Activated CD4-positive, alpha-beta T cell treated with anti-CD3 and anti-CD28 coated beads, Interleukin-2, amount 10 ng/mL, durations not matched to agents 7 days and 5 days (primary cell): Measurements from ENCODE around the gene FA2H. TPM values are rescaled to one million over a fixed set of nuclear protein-coding genes. Genes with fewer than 3 reads are reported as not detected.
"Not testable (repeated sequence)": the region's sequence is repeated elsewhere in the genome, so short reads cannot be mapped to it uniquely, and the experiment has no call there.

ENCODE experiments used
- CTCF ChIA-PET: fragments of 350-600 bp; sonication (Branson Sonifier 250); formaldehyde crosslinking; loops from one replicate; lab custom pipeline; 2021; ENCODE audit warnings: antibody characterized with exemption; lab: Charles Lee
- POLR2A ChIA-PET: fragments of 350-600 bp; sonication (Branson Sonifier 250); formaldehyde crosslinking; loops from one replicate; lab custom pipeline; 2021; ENCODE audit warnings: antibody characterized with exemption; lab: Charles Lee
- DNase-seq: peaks from one replicate; pipeline ENCODE4 v3.0.0-alpha.2; 2020
- H3K27ac Mint-ChIP-seq: one replicate; pipeline ENCODE4 v1.8.0; 2021; ENCODE audit warnings: mild to moderate bottlenecking, moderate library complexity, mixed read lengths
- H3K27me3 Mint-ChIP-seq: one replicate; pipeline ENCODE4 v1.8.0; 2021; ENCODE audit warnings: mixed read lengths
- H3K36me3 Mint-ChIP-seq: one replicate; pipeline ENCODE4 v1.8.0; 2021; ENCODE audit warnings: low read depth, mixed read lengths
- H3K4me1 Mint-ChIP-seq: one replicate; pipeline ENCODE4 v1.8.0; 2021; ENCODE audit warnings: mixed read lengths
- H3K4me3 Mint-ChIP-seq: one replicate; pipeline ENCODE4 v1.8.0; 2021; ENCODE audit warnings: mild to moderate bottlenecking, moderate library complexity, mixed read lengths
- H3K9me3 Mint-ChIP-seq: one replicate; pipeline ENCODE4 v1.8.0; 2021; ENCODE audit warnings: mixed read lengths
- total RNA-seq, 2 experiments: library from RNA; stranded (reverse); gene quantifications; one replicate each; pipeline ENCODE4 v1.2.3, GENCODE V29; 2021

FA2H gene
- under 1 TPM in 1 of 2 experiments, not detected in 1; 0.21 TPM for total RNA-seq

- Mint-ChIP-seq H3K4me1 (peaks cover 14% of the 10 kb centered on the region), H3K27me3 (peaks cover 38% of the 10 kb centered on the region), H3K4me3 (peak within 1 kb of the TSS; percentile 50), H3K36me3 (no peaks in the 10 kb centered on the region), H3K27ac (no peak within 1 kb of the TSS), H3K9me3 (no peaks in the 10 kb centered on the region)
- ChIA-PET CTCF (interaction anchor here (0.6 to 1.5 kb wide), 7 partner anchors 8 to 425 kb away, joined by 3 to 4 read pairs (median 3); no protein-coding TSS in a partner anchor), POLR2A (no interaction called here)
- peak; percentile 74 for DNase-seq
These were observed at the start of gene FA2H for GRCh38 chr16:74774223-74775139. TSS of gene FA2H (minus strand) at chr16:74774820. CDS start at chr16:74774755, 65 bp downstream.

GRCh38 chr16:74817851-74818250 lies 43.2 kb upstream of the FA2H start:
- H3K27me3 Mint-ChIP-seq, result peaks cover 13% of the 10 kb centered on the region
- no peaks in the 10 kb centered on the region for H3K9me3 Mint-ChIP-seq
- DNase-seq, result no peak
- H3K36me3 Mint-ChIP-seq, result no peaks in the 10 kb centered on the region
- no peak overlapping the region for H3K4me3 Mint-ChIP-seq
- H3K4me1 Mint-ChIP-seq, result no peaks in the 10 kb centered on the region
- no peak overlapping the region for H3K27ac Mint-ChIP-seq
- ChIA-PET CTCF (interaction anchor here (0.9 kb wide), 1 partner anchor 108 kb away, joined by 3 read pairs; no protein-coding TSS in a partner anchor), POLR2A (no interaction called here)

GRCh38 chr16:74813109-74813641 lies 38.6 kb upstream of the FA2H start:
- no peak overlapping the region for H3K27ac Mint-ChIP-seq
- H3K36me3 Mint-ChIP-seq, result no peaks in the 10 kb centered on the region
- ChIA-PET CTCF (interaction anchor here (0.6 to 2.2 kb wide), 5 partner anchors 9 to 386 kb away, joined by 3 to 9 read pairs (median 4); no protein-coding TSS in a partner anchor), POLR2A (no interaction called here)
- peaks cover 2% of the 10 kb centered on the region for H3K9me3 Mint-ChIP-seq
- H3K4me3 Mint-ChIP-seq, result no peak overlapping the region
- no peaks in the 10 kb centered on the region for H3K27me3 Mint-ChIP-seq
- no peaks in the 10 kb centered on the region for H3K4me1 Mint-ChIP-seq
- peak; percentile 74 for DNase-seq

- Mint-ChIP-seq H3K36me3 (no peaks in the 10 kb centered on the region), H3K27ac (no peak overlapping the region), H3K27me3 (no peaks in the 10 kb centered on the region), H3K4me1 (no peaks in the 10 kb centered on the region), H3K9me3 (peaks cover 2% of the 10 kb centered on the region), H3K4me3 (no peak overlapping the region)
- no peak for DNase-seq
- CTCF ChIA-PET, result interaction anchor here (1.6 to 1.9 kb wide), 2 partner anchors 50 to 299 kb away, joined by 5 read pairs; no protein-coding TSS in a partner anchor
- POLR2A ChIA-PET, result no interaction called here
These were observed 37.3 kb upstream of the FA2H start for GRCh38 chr16:74811911-74812310.

GRCh38 chr16:74811216-74811615 lies 36.6 kb upstream of the FA2H start:
- CTCF ChIA-PET, result interaction anchor here (1.6 kb wide), 1 partner anchor 300 kb away, joined by 5 read pairs; no protein-coding TSS in a partner anchor
- H3K9me3 Mint-ChIP-seq, result not testable (repeated sequence)

GRCh38 chr16:74807052-74807646 lies 32.5 kb upstream of the FA2H start:
- H3K36me3 Mint-ChIP-seq, result no peaks in the 10 kb centered on the region
- ChIA-PET CTCF (interaction anchor here (0.8 to 1.0 kb wide), 3 partner anchors 8 to 94 kb away, joined by 3 to 4 read pairs (median 3); no protein-coding TSS in a partner anchor), POLR2A (no interaction called here)
- no peak for DNase-seq
- peaks cover 4% of the 10 kb centered on the region for H3K9me3 Mint-ChIP-seq
- no peak overlapping the region for H3K4me3 Mint-ChIP-seq
- no peak overlapping the region for H3K27ac Mint-ChIP-seq
- H3K4me1 Mint-ChIP-seq, result no peaks in the 10 kb centered on the region
- peaks cover 19% of the 10 kb centered on the region for H3K27me3 Mint-ChIP-seq

More at GRCh38 chr16:74811216-74811615, 36.6 kb upstream of the FA2H start:
- H3K36me3 Mint-ChIP-seq, H3K27ac Mint-ChIP-seq, POLR2A ChIA-PET, DNase-seq, H3K4me1 Mint-ChIP-seq, H3K4me3 Mint-ChIP-seq, H3K27me3 Mint-ChIP-seq: not testable (repeated sequence)

GRCh38 chr16:74800216-74800871 lies 25.7 kb upstream of the FA2H start:
- Mint-ChIP-seq H3K4me1 (no peaks in the 10 kb centered on the region), H3K27ac (no peak overlapping the region), H3K36me3 (no peaks in the 10 kb centered on the region), H3K27me3 (peaks cover 38% of the 10 kb centered on the region), H3K4me3 (no peak overlapping the region), H3K9me3 (no peaks in the 10 kb centered on the region)
- no peak for DNase-seq
- ChIA-PET POLR2A (no interaction called here), CTCF (no interaction called here)

GRCh38 chr16:74797414-74797813 lies 22.8 kb upstream of the FA2H start:
- H3K4me1 Mint-ChIP-seq, result no peaks in the 10 kb centered on the region
- CTCF ChIA-PET, result interaction anchor here (0.6 kb wide), 2 partner anchors 89 to 170 kb away, joined by 3 read pairs; no protein-coding TSS in a partner anchor
- no peaks in the 10 kb centered on the region for H3K36me3 Mint-ChIP-seq
- H3K9me3 Mint-ChIP-seq, result no peaks in the 10 kb centered on the region
- DNase-seq, result no peak
- no peak overlapping the region for H3K4me3 Mint-ChIP-seq
- POLR2A ChIA-PET, result no interaction called here
- H3K27ac Mint-ChIP-seq, result no peak overlapping the region
- peaks cover 28% of the 10 kb centered on the region for H3K27me3 Mint-ChIP-seq

- H3K4me1 Mint-ChIP-seq, result no peaks in the 10 kb centered on the region
- DNase-seq, result no peak
- H3K27ac Mint-ChIP-seq, result no peak overlapping the region
- ChIA-PET CTCF (interaction anchor here (0.5 to 1.8 kb wide), 4 partner anchors 12 to 317 kb away, joined by 3 to 4 read pairs (median 4); no protein-coding TSS in a partner anchor), POLR2A (no interaction called here)
- H3K4me3 Mint-ChIP-seq, result no peak overlapping the region
- peaks cover 26% of the 10 kb centered on the region for H3K27me3 Mint-ChIP-seq
- H3K36me3 Mint-ChIP-seq, result no peaks in the 10 kb centered on the region
- H3K9me3 Mint-ChIP-seq, result peaks cover 4% of the 10 kb centered on the region
These were observed 20.5 kb upstream of the FA2H start for GRCh38 chr16:74795104-74795503.

- DNase-seq, result no peak
- H3K9me3 Mint-ChIP-seq, result peaks cover 4% of the 10 kb centered on the region
- H3K27ac Mint-ChIP-seq, result no peak overlapping the region
- H3K4me1 Mint-ChIP-seq, result no peaks in the 10 kb centered on the region
- no peak overlapping the region for H3K4me3 Mint-ChIP-seq
- H3K27me3 Mint-ChIP-seq, result peaks cover 26% of the 10 kb centered on the region
- CTCF ChIA-PET, result interaction anchor here (0.5 to 1.8 kb wide), 2 partner anchors 13 to 317 kb away, joined by 3 to 4 read pairs; no protein-coding TSS in a partner anchor
- no peaks in the 10 kb centered on the region for H3K36me3 Mint-ChIP-seq
- POLR2A ChIA-PET, result no interaction called here
These were observed 20.0 kb upstream of the FA2H start for GRCh38 chr16:74794668-74795067.

GRCh38 chr16:74793571-74793970 lies 19.0 kb upstream of the FA2H start:
- Mint-ChIP-seq H3K4me3 (no peak overlapping the region), H3K36me3 (no peaks in the 10 kb centered on the region), H3K27me3 (peaks cover 29% of the 10 kb centered on the region), H3K4me1 (no peaks in the 10 kb centered on the region), H3K27ac (no peak overlapping the region), H3K9me3 (peaks cover 4% of the 10 kb centered on the region)
- ChIA-PET POLR2A (no interaction called here), CTCF (no interaction called here)
- no peak for DNase-seq

- Mint-ChIP-seq H3K27ac (no peak overlapping the region), H3K27me3 (peaks cover 33% of the 10 kb centered on the region), H3K36me3 (no peaks in the 10 kb centered on the region), H3K4me1 (no peaks in the 10 kb centered on the region), H3K9me3 (peaks cover 4% of the 10 kb centered on the region), H3K4me3 (no peak overlapping the region)
- ChIA-PET CTCF (no interaction called here), POLR2A (no interaction called here)
- no peak for DNase-seq
These were observed 17.6 kb upstream of the FA2H start for GRCh38 chr16:74792225-74792624.
